NCI-H524 treated with DMSO at 0.1 percent for 48 hours (cell line): Measurements from ENCODE around the gene SEM1.
A peak's percentile ranks its signal among the peaks of the same experiment; 100 is the strongest.
"Not testable (repeated sequence)": the region's sequence is repeated elsewhere in the genome, so short reads cannot be mapped to it uniquely, and the experiment has no call there.

Experiments used
- DNase-seq: peaks from one replicate; lab custom pipeline; 2025; lab: John Stamatoyannopoulos, UW

Gene SEM1

GRCh38 chr7:96709381-96710228 is at the start of gene SEM1:
TSS of gene SEM1 (minus strand) at chr7:96709846. CDS start at chr7:96709763, 83 bp downstream.
- peak; percentile 10 for DNase-seq

- DNase-seq, result not testable (repeated sequence)
Observed at GRCh38 chr7:96757880-96758279, 48.2 kb upstream of the SEM1 start.

GRCh38 chr7:96747418-96747940 is 37.8 kb upstream of the SEM1 start:
- no peak for DNase-seq

GRCh38 chr7:96740130-96740529 is 30.5 kb upstream of the SEM1 start:
- DNase-seq, result no peak

- no peak for DNase-seq
Observed at GRCh38 chr7:96739609-96740008, 30.0 kb upstream of the SEM1 start.

GRCh38 chr7:96739167-96739566 is 29.5 kb upstream of the SEM1 start:
- DNase-seq, result no peak

GRCh38 chr7:96738705-96739104 is 29.1 kb upstream of the SEM1 start:
- DNase-seq, result no peak

GRCh38 chr7:96737545-96738050 is 28.0 kb upstream of the SEM1 start:
- DNase-seq, result no peak

GRCh38 chr7:96734343-96734742 is 24.7 kb upstream of the SEM1 start:
- DNase-seq, result no peak

- no peak for DNase-seq
Observed at GRCh38 chr7:96729820-96730219, 20.2 kb upstream of the SEM1 start.

- DNase-seq, result no peak
Observed at GRCh38 chr7:96728139-96728538, 18.5 kb upstream of the SEM1 start.

- no peak for DNase-seq
Observed at GRCh38 chr7:96727534-96728088, 18.0 kb upstream of the SEM1 start.

- no peak for DNase-seq
Observed at GRCh38 chr7:96723622-96724021, 14.0 kb upstream of the SEM1 start.

- DNase-seq, result not testable (repeated sequence)
Observed at GRCh38 chr7:96722928-96723327, 13.3 kb upstream of the SEM1 start.

- no peak for DNase-seq
Observed at GRCh38 chr7:96720843-96721242, 11.2 kb upstream of the SEM1 start.

- peak; percentile 46 for DNase-seq
Observed at GRCh38 chr7:96719164-96719563, 9.5 kb upstream of the SEM1 start.

GRCh38 chr7:96718107-96719003 is 8.7 kb upstream of the SEM1 start:
- DNase-seq, result no peak

GRCh38 chr7:96713037-96713436 is 3.4 kb upstream of the SEM1 start:
- no peak for DNase-seq

GRCh38 chr7:96710544-96710943 is 898 bp upstream of the SEM1 start:
- DNase-seq, result no peak

- DNase-seq, result no peak
Observed at GRCh38 chr7:96708872-96709271, 774 bp downstream of the SEM1 start.

GRCh38 chr7:96707901-96708774 is 1.5 kb downstream of the SEM1 start:
- DNase-seq, result no peak
